GM12865 (cell line): ENCODE results near the gene URGCP.

Experiments used
- DNase-seq: peaks from one replicate; pipeline ENCODE4 v3.0.0; 2010; ENCODE audit warnings: low read depth
- H3K4me3 ChIP-seq: 2 replicates; pipeline ENCODE4 v1.5.1; 2011; ENCODE audit warnings: mild to moderate bottlenecking, low read depth, low read length, control low read depth
- TF ChIP-seq, protein P1 (sequence below): IDR thresholded peaks from 2 replicates; pipeline ENCODE4 v1.5.1; 2011; ENCODE audit warnings: low read length, control low read depth, low read depth, inconsistent platforms; ENCODE audit not compliant: insufficient read depth; ENCODE audit errors: missing control alignments

Gene URGCP, protein sequence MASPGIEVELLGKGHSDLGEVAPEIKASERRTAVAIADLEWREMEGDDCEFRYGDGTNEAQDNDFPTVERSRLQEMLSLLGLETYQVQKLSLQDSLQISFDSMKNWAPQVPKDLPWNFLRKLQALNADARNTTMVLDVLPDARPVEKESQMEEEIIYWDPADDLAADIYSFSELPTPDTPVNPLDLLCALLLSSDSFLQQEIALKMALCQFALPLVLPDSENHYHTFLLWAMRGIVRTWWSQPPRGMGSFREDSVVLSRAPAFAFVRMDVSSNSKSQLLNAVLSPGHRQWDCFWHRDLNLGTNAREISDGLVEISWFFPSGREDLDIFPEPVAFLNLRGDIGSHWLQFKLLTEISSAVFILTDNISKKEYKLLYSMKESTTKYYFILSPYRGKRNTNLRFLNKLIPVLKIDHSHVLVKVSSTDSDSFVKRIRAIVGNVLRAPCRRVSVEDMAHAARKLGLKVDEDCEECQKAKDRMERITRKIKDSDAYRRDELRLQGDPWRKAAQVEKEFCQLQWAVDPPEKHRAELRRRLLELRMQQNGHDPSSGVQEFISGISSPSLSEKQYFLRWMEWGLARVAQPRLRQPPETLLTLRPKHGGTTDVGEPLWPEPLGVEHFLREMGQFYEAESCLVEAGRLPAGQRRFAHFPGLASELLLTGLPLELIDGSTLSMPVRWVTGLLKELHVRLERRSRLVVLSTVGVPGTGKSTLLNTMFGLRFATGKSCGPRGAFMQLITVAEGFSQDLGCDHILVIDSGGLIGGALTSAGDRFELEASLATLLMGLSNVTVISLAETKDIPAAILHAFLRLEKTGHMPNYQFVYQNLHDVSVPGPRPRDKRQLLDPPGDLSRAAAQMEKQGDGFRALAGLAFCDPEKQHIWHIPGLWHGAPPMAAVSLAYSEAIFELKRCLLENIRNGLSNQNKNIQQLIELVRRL

DNA sequence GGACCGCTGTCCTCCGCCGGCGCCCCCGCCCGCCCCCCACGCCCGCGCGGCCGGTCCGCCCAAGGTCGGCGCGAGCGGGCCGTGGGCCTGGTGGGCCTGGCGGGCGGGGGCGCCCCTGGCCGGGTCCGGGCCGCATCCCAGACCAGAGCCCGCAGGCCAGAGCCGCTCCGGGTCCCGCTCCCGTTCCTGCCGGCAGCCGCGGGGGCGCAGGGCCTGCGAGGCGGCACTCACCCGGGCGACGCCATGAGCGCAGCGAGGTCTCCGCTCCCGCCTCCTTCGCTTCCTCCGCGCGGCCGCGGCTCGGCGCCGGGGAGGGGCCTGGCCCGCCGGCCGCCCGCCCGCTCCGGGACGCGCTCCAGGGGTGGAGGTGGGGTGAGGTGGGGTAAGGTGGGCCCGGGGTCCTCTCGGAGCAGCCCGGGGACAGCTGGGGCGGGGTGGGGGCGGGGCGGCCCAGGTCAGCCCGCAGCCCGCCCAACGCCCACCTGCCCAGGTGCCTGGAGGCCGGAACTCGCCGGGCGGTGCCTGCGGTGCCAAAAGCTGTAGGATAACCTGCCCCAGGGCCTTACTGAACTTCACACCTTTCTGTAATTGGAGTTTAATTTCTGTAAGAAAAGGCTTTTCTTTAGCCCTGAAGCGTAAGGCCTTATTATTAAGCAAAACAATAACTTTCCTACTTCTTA is at the start of gene URGCP:
Gene URGCP (minus strand): TSS at position 266 of the 680 bp plus-strand sequence. CDS start 21 bp downstream, at position 245.
- peak within 1 kb of the TSS; percentile 60 for H3K4me3 ChIP-seq
- peak; percentile 57 for DNase-seq
- TF ChIP-seq, protein P1, sequence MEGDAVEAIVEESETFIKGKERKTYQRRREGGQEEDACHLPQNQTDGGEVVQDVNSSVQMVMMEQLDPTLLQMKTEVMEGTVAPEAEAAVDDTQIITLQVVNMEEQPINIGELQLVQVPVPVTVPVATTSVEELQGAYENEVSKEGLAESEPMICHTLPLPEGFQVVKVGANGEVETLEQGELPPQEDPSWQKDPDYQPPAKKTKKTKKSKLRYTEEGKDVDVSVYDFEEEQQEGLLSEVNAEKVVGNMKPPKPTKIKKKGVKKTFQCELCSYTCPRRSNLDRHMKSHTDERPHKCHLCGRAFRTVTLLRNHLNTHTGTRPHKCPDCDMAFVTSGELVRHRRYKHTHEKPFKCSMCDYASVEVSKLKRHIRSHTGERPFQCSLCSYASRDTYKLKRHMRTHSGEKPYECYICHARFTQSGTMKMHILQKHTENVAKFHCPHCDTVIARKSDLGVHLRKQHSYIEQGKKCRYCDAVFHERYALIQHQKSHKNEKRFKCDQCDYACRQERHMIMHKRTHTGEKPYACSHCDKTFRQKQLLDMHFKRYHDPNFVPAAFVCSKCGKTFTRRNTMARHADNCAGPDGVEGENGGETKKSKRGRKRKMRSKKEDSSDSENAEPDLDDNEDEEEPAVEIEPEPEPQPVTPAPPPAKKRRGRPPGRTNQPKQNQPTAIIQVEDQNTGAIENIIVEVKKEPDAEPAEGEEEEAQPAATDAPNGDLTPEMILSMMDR = no peak

DNA sequence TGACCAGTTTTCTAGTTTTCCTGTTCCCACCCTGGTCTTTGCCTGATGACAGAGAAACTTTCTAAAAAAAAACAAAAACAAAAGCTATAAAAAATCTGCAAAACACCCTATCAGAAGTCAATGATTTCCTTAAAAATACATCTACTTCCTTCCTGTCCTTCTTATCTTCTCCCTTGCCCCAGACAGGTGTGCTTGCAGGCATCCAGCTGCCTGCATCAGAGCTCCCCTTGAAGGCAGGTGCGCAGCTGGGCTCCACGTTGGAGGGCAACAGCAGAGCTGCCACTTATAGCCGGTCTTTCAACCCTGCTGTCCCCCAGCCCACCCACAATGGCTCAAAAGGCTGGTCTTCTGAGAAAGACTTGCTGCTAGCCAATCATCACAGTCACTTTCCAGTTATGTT is 49.6 kb upstream of the URGCP start:
- TF ChIP-seq, protein P1 = no peak
- no peak for DNase-seq
- no peak overlapping the region for H3K4me3 ChIP-seq

DNA sequence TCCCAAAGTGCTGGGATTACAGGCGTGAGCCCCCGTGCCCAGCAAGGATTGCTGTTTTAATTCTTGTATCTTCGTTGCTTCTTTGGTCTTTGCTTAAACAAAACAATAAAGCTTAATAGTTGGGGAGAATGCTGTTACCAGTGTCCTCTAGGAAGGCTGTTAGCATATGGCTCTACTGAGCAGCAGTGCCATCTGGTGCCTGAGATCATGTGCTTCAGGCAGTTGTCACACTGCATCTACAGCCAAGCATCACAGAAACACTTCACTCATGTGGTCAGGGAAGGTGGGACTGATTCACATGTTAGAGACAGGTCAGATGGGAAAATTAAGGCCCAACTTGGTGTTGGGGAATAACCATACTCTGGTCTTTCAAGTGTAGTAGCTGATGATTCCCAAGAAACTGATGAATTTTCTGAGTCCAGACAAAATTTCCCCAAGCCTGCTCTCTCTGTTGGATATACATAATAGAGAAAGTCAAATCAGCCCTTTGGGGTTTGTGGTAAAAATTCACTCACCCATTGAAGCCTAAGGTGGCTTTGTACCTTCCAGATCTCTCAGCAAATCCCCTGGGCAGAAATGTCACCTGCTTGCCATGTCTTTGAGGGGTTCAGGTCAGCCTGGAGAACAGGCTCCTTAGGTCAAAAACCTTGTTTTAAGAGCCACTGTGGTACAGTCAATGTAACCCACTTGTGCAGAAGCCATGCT is 48.3 kb upstream of the URGCP start:
- TF ChIP-seq, protein P1 = peak; percentile 47
- peak; percentile 60 for DNase-seq
- H3K4me3 ChIP-seq = no peak overlapping the region

DNA sequence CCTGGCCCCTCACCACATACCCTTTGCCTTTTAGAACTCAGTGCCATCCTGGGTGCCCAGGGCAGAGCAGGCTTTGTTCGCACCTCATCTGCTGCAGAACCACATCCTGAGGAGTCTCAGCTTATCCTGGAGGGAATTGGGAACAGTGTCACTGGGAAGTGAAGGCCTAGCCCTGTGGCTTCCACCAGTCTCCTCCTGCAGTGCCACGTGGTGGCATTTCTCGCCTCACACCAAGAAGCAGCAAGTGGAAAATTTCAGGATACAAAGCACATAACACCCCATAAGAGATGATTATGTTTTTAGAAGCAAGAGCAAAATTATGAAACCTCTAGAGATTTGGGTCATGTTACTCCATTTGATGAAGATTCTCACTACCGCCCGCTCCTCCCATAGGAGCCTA is 46.7 kb upstream of the URGCP start:
- DNase-seq = no peak
- TF ChIP-seq, protein P1 = no peak
- no peak overlapping the region for H3K4me3 ChIP-seq

DNA sequence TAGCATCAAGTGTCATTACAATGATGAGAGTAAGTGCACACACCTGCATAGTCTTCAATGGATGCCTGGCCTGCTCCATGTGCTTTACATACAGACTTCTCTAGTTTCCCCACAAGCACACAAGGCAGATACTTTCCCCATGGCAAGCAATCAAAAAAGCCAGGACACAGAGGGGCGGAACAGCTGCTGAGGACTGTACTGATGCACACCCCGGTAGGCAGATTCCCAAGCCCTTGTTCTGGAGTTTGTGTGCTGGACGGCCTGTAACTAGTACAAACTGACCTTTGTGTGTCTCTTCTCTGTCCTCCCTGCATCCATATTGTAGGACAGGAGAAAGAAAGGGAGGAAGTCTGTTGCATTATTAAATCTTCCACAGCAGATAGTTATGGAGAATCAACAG is 45.6 kb upstream of the URGCP start:
- TF ChIP-seq, protein P1 = no peak
- H3K4me3 ChIP-seq = no peak overlapping the region
- no peak for DNase-seq

DNA sequence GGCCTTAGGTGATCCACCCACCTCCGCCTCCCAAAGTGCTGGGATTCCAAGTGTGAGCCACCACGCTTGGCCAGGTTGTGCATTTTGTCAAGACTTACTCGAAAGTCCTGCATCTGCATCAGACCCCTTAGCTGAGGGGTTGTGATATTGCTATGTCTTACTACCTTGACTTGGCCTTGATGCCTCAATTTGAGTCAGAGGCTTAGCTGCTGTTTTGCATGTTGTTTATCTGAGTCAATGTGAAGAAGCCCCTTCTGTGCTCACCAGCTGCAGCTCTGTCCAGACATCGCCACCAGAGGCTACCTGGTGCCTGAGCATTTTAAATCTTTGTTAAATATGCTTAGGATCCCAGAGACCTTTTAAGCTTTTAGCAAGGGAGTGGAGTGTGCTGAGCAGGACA is 37.9 kb upstream of the URGCP start:
- TF ChIP-seq, protein P1 = no peak
- H3K4me3 ChIP-seq = no peak overlapping the region
- peak; percentile 58 for DNase-seq
